GM12892 (cell line): ENCODE data around the gene DOK3.

ENCODE experiments used
- POLR2A ChIP-seq: IDR thresholded peaks from 2 replicates; pipeline ENCODE4 v1.6.1; 2011; ENCODE audit warnings: low read depth, low read length, control low read depth
- POLR2AphosphoS5 ChIP-seq: IDR thresholded peaks from 2 replicates; pipeline ENCODE4 v1.6.1; 2011; ENCODE audit warnings: low read depth, low read length, control low read depth

DNA sequence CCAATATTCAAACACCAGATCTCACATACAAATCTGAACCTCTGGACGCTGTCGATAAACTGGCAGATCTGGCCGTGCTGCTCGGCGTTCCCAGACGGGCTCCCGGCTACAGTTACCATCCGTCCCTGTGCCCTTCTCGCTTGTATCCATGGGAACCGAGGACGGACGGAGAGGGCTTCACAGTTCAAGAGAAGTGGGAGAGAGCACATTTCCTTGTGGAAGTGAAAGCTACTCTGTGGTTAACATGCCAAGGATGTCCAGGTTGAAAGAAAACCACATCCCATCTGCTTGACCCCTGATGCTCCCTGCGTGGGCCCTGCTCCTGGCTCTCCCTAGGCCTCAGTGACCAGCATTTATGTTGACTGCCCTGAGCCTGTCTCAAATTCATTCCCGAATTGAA is 29.9 kb downstream of the DOK3 start:
- TF ChIP-seq POLR2A (no peak), POLR2AphosphoS5 (no peak)
